NCI-H1930 (cell line): Measurements from ENCODE around the gene DENND4B.
"Not testable (repeated sequence)": the region's sequence is repeated elsewhere in the genome, so short reads cannot be mapped to it uniquely, and the experiment has no call there.

Experiments
- DNase-seq, 2 experiments: peaks; one replicate each; lab custom pipeline; 2025; lab: John Stamatoyannopoulos, UW

The DENND4B gene

DNA sequence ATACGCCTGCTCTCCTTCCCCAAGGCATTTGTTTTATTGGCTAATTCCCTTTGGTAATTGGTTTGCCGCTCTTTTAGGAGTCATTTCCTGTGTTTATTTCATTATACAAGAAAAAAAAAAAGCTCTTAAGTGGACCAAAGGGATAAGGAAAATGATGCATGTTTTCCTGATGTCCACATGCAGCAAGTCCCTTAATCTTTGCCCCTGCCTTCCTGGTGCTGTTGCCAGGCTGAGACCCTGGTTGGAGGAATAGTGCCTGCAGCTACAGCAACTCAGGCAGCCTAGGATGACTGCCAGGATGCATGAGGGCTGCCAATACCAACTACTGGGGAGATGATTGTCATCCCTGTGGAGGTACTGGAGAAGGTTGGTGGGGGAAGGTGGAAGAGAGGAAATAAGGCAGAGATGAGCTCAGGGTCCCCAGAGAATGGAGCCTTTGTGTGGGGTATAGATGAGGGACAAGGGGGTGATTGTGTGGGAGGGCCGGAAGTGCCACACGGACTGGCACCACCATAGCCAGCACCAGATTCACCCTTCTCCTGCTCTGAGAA, 17.7 kb downstream of the DENND4B start:
- no peak for DNase-seq

- no peak for DNase-seq
Observed at GRCh38 chr1:153928245-153928644, 18.3 kb downstream of the DENND4B start.

DNA sequence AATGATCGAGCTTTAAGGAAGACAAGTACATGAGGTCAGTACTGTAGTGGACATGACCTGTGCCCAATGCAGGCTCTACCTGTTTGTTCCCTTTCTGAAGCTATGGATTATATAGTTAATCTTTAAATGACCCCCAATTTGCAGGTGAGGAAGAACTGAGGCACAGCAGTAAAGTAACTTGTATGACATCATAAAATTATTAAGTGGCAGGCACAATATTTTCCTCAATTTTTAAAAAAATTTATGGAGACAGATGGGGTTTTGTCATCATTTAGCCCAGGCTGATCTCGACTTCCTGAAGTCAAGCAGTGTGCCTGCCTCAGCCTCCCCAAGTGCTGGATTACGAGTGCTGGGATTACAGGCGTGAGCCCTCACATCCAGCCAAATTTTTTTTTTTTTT, 20.1 kb downstream of the DENND4B start:
- DNase-seq = no peak

DNA sequence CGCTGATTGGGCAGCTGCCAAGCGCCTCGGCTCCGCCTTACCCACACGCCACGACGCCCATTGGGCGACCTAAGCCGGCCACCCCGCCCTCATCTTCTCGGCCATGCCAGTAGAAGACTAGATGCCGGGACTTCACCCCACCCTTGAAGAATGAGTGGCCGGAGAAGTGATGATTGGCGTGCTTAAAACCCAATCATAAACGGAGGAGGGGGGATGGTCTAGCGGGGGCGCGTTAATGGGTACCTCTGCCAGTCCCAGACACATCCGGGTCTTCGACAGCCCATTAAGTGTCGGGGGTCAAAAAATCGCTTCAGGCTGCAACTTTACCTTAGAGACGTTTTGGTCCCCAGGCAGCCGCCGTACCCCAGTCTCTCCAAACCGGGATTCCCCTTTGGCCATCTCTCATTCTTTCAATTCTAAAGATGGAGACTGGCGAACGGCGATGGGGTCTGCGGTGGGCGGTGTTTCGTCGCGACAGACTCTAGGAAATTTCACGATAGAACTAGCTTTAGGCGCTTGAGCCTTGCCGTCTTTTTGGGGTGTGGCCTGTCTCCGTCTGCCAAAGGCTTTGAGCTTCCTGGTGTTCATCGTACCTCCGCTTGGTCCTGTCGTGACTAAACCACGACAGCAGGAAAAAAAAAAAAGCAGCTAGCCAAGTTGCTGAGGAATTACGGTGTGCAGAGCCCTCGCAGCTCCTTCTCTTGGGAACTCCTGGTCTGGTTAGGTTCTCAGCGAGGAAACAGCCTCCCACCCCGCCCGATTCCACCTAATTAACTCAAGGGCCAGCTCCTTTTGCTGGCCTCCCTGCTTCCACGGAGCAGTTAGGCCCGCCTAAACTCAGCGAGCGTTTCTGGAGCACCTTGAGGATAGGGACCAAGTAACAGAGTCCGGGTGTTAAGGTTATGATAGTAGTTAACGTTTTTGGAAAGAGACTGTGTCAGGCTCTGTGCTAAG, 23.3 kb downstream of the DENND4B start, which contains the start of gene GATAD2B:
Gene GATAD2B (minus strand): TSS at position 1 of the 954 bp plus-strand sequence. CDS start 94,625 bp downstream, outside the sequence.
- DNase-seq = peak; percentile 99

DNA sequence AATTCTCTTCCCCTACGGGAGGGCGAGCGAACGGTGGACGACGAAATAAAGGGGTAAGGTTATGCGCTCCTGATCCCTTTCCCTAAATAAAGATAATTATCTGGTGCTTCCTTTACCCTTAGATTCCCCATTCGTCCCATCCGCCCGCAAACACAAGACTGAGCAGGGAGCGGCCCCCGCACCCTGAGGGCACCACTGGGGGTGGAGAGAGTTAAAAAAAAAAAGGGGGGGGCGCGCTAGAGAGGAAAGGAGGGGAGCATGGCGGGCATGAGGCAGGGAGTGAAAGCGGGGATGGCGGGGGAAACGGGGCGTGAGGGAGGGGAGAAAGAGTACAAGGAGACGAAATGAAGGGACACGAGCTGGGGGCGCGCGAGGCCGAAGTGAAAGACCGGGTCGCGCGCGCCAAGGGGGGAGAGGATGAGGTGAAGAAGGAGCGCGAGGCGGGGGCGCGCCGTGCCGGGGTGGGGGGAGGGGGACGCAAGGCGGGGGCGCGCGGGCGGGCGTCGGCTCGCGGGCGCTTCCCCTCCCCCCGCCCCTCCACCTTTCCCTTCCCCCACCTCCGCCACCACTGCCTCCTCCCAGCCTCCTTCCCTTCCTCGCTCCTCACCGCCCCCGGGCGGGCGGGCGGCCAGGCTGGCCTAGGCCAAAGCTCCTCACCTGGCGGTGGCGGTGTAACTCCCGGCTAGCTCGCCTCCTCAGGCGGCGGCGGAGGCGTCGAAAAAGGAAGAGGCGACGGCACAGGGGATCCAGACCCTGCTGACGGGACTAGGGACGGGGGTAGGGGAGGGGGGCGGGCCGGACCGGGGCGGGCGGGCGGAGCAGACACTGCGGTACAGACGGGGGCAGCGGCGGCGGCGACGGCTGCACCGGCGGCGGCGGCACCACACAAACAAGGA, 24.2 kb downstream of the DENND4B start:
- peak; percentile 81 to 82 for DNase-seq

DNA sequence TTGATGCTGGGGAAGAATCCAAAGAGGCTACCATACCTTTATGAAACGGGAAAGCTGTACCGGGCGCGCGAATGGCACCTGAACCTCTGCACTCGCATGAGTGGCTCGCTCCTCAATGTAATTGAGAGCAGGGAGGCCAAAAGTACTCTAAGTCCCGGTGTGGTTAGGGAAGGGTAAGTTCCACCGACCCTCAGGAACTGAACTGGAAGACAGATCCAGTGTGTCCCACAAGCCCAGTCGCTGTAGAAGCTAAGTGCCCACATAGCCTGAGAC, 24.8 kb downstream of the DENND4B start:
- no peak for DNase-seq

- no peak for DNase-seq
Observed at GRCh38 chr1:153921080-153921802, 25.3 kb downstream of the DENND4B start.

DNA sequence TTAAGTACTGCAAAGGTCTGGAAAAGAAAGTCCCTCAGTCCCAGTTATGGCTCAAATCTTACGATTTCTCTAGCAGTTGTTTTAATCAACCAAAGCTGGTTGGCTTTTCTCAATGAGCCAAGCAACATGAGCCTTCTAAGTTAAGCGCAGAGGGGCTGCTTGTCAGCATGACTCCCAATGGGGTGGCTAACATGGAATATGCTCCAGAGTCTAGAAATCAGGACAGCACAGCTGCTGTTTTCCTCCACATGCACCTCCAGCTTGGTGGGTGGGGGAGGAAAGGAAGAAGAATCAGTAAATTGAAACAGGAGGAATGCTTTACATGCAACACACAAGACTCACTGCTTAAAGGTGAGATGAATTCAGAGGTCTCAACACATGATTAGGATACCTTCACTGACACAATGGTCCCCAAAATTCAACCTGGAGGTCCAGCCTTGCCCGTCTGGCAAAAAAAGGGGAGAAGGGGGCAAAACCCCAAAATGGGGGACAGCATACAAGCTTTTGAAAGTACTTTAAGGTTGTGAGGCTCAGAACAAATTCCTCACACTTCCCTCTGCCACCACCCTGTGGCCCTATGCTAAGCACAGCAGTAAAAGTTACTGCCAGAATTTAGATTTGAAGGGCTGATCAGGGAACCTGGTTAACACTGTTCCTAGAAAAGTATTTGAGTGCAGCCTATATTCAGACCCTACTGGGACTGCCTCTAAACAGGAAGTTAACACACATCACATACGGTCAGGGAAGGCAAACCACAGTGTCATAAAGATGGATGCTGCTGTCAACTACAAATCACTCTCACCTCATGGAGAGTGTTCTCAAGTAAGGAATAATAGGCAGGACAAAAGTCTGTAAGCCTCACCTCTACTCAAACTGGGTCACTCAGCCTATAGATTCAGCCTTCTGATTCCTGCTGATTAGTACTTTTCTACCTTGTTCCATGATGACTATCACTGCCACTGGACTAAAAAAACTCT, 26.4 kb downstream of the DENND4B start:
- DNase-seq = no peak

GRCh38 chr1:153916297-153916696, 30.2 kb downstream of the DENND4B start:
- no peak for DNase-seq

DNA sequence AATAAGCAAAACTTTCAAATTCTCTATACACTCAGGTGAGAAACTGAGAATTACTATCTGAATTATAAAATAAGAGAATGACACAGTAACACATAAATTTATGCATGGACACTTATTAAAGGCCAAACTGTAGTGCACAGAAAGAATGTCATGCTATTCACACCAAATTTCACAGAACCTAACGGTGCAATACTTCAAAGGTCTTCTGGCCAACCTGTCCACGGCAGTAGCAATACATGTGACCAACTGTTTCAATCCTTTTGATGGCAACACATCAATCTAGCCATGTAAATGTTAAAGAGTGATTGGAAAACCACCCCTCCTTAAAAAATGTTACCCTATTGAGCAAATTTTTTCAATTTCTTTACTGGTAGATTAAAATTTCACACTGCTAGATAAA, 34.2 kb downstream of the DENND4B start:
- DNase-seq = no peak

- not testable (repeated sequence) for DNase-seq
Observed at GRCh38 chr1:153910560-153910959, 36.0 kb downstream of the DENND4B start.

GRCh38 chr1:153908071-153908470, 38.4 kb downstream of the DENND4B start:
- no peak for DNase-seq

DNA sequence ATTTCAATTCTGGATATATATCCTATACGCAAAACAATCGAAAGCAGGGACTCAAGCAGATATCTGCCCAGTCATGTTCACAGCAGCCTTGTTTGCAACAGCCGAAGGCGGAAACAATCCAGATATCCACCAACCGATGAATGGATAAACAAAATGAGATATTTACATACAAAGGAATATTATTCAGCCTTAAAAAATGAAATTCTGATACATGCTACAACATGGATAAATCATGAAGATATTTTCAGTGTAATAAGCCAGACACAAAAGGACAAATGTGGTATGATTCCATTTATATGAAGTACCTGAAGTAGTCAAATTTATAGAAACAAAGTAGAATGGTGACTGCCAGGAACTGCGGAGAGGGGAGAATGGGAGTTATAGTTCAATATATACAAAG, 39.4 kb downstream of the DENND4B start:
- no peak for DNase-seq

GRCh38 chr1:153906396-153906795, 40.1 kb downstream of the DENND4B start:
- no peak for DNase-seq

- not testable (repeated sequence) for DNase-seq
Observed at GRCh38 chr1:153905908-153906307, 40.6 kb downstream of the DENND4B start.

DNA sequence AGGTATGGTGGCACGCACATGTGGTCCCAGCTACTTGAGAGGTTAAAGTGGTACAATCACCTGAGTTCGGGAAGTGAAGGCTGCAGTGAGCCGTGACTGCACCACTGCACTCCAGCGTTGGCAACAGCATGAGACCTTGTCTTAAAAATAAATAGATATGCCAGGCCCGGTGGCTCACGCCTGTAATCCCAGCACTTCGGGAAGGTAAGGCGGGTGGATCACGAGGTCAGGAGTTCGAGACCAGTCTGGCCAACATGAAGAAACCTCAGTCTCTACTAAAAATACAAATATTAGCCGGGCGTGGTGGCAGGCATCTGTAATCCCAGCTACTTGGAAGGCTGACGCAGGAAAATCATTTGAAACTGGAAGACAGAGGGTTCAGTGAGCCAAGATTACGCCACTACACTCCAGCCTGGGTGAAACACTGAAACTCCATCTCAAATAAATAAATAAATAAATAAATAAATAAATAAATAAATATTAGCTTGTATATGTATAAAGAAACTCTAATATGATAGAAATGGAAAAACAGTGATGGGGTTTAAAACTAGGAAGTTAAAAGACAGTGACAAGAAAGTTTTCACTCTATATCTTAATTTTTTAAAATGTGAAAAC, 42.6 kb downstream of the DENND4B start:
- DNase-seq = no peak

DNA sequence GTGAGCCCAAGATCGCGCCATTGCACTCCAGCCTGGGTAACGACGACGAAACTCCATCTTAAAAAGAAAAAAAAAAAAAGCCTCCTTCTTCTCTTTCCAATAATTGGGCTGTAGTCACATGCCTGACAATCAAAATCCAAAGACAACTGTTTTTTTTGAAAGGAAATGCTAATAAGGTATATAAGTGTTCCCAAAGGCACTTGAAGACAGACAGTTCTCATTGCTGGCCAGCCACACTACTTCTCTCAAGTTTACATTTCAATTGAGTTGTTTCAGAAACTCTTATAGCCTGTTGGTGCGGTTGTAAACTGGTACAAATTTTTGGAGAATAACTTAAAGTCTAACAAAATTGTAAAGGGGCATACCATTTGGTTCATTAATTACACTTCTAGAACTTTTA, 47.0 kb downstream of the DENND4B start:
- no peak for DNase-seq

GRCh38 chr1:153895866-153896265, 50.7 kb downstream of the DENND4B start:
- DNase-seq = not testable (repeated sequence)

- DNase-seq = not testable (repeated sequence)
Observed at GRCh38 chr1:153891042-153891441, 55.5 kb downstream of the DENND4B start.

DNA sequence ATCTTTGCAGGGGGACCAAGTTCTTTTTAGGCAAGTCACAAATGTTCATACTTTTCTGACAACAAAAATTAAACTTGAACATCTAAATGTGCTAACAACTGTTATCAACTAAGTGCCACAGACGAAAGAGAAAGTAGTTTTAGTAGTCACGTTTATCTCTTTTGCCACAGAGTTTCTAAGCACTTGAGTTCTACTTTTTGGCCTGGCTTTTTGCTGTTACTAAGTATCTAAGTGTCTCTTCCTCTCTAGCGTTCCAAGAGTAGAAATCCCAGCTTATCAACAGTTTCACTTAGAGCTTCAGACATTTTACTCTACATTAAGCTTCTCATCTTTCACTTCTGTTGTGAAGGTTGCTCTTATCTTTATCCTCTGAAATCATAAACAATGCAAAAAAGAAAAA, 58.0 kb downstream of the DENND4B start:
- DNase-seq = no peak
